H1 (cell line): ENCODE data around the gene PRCD. TPM values are rescaled to one million over a fixed set of nuclear protein-coding genes. Genes with fewer than 3 reads are reported as not detected.
A peak's percentile ranks its signal among the peaks of the same experiment; 100 is the strongest.

ENCODE experiments used
- CTCF ChIA-PET: fragments of 300-600 bp; sonication (Branson Sonifier 250); formaldehyde crosslinking; loops from one replicate; lab custom pipeline; 2021; ENCODE audit not compliant: partially characterized antibody; lab: Charles Lee
- POLR2A ChIA-PET: fragments of 300-600 bp; sonication (Branson Sonifier 250); formaldehyde crosslinking; loops from one replicate; lab custom pipeline; 2021; ENCODE audit warnings: inconsistent platforms; ENCODE audit not compliant: partially characterized antibody; lab: Charles Lee
- DNase-seq, 2 experiments: peaks; one replicate each; pipeline versions ENCODE4 v3.0.0 to v3.0.0-alpha.2; 2010 to 2022; ENCODE audit warnings: low spot score in 2 of 2, low read depth in 1 of 2, mixed read lengths in 1 of 2
- FAIRE-seq: peaks from 2 replicates; lab custom pipeline; 2011; peaks lifted over from hg19 to GRCh38; lab: Jason Lieb, UNC
- H2AFZ ChIP-seq: 2 replicates; pipeline ENCODE4 v1.8.1; 2012; ENCODE audit warnings: low read length, inconsistent platforms
- H2AK5ac ChIP-seq: 2 replicates; pipeline ENCODE4 v1.6.1; 2013; ENCODE audit warnings: low read depth, low read length
- H2BK120ac ChIP-seq: replicated peaks from 2 replicates; pipeline ENCODE3; 2013; ENCODE audit warnings: low read depth, low read length, inconsistent platforms
- H2BK12ac ChIP-seq: 2 replicates; pipeline ENCODE4 v1.6.1; 2013; ENCODE audit warnings: low read depth, low read length
- H2BK15ac ChIP-seq: 2 replicates; pipeline ENCODE4 v1.6.1; 2013; ENCODE audit warnings: low read length
- H2BK20ac ChIP-seq: 2 replicates; pipeline ENCODE4 v1.6.1; 2013; ENCODE audit warnings: low read length
- H2BK5ac ChIP-seq: 2 replicates; pipeline ENCODE4 v1.6.1; 2013; ENCODE audit warnings: low read depth, low read length
- H3K14ac ChIP-seq: 2 replicates; pipeline ENCODE4 v1.6.1; 2013; ENCODE audit warnings: inconsistent platforms; ENCODE audit not compliant: insufficient read length
- H3K18ac ChIP-seq: 2 replicates; pipeline ENCODE4 v1.6.1; 2013; ENCODE audit warnings: low read length; ENCODE audit errors: extremely low read depth
- H3K23ac ChIP-seq: 2 replicates; pipeline ENCODE4 v1.6.1; 2013; ENCODE audit warnings: inconsistent platforms; ENCODE audit not compliant: insufficient read length
- H3K23me2 ChIP-seq: 2 replicates; pipeline ENCODE4 v1.6.1; 2013; ENCODE audit warnings: low read depth, low read length
- H3K27ac ChIP-seq: 2 replicates; pipeline ENCODE4 v1.6.1; 2011; ENCODE audit warnings: low read depth, low read length, inconsistent platforms
- H3K27me3 ChIP-seq, 4 experiments: replicated peaks in 1 of 4; 1 replicate in 1 of 4; 2 replicates in 3 of 4; pipeline versions ENCODE4 v1.6.1 to v1.8.1; 2011 to 2013; ENCODE audit warnings: low read length in 3 of 4, mild to moderate bottlenecking in 3 of 4, inconsistent platforms in 2 of 4, mixed read lengths in 2 of 4, moderate library complexity in 1 of 4; ENCODE audit not compliant: control insufficient read depth in 3 of 4, insufficient read depth in 3 of 4; ENCODE audit errors: extremely low read depth in 1 of 4
- H3K36me3 ChIP-seq, 4 experiments: 2 replicates each; pipeline versions ENCODE4 v1.6.1 to v1.8.1; 2011 to 2013; ENCODE audit warnings: mild to moderate bottlenecking in 4 of 4, low read length in 3 of 4, moderate library complexity in 2 of 4, control low read depth in 1 of 4, inconsistent platforms in 1 of 4; ENCODE audit not compliant: insufficient read depth in 4 of 4, control insufficient read depth in 2 of 4
- H3K4ac ChIP-seq: replicated peaks from 2 replicates; pipeline ENCODE3; 2013; ENCODE audit warnings: low read length, low read depth, mixed read lengths, inconsistent platforms; ENCODE audit not compliant: insufficient read length
- H3K4me1 ChIP-seq, 4 experiments: replicated peaks in 1 of 4; 1 replicate in 1 of 4; 2 replicates in 3 of 4; pipeline versions ENCODE4 v1.6.1 to v1.8.1; 2011 to 2013; ENCODE audit warnings: low read length in 3 of 4, inconsistent platforms in 2 of 4, mixed read lengths in 1 of 4; ENCODE audit not compliant: insufficient read depth in 4 of 4, control insufficient read depth in 3 of 4
- H3K4me2 ChIP-seq, 2 experiments: 2 replicates each; pipeline versions ENCODE4 v1.6.1 to v1.8.1; 2011 to 2013; ENCODE audit warnings: low read depth in 2 of 2, low read length in 2 of 2, control low read depth in 1 of 2, inconsistent platforms in 1 of 2, mild to moderate bottlenecking in 1 of 2; ENCODE audit not compliant: insufficient read depth in 1 of 2
- H3K4me3 ChIP-seq, 4 experiments: fragments of 200-600, 300-600 bp in 1 of 4; sonication (generic), shearing (Covaris generic), sonication (Bioruptor Twin) in 1 of 4; 2 replicates each; pipeline versions ENCODE4 v1.5.1 to v1.8.1; 2011 to 2016; ENCODE audit warnings: low read length in 4 of 4, low read depth in 3 of 4, control low read depth in 2 of 4, inconsistent platforms in 2 of 4, mild to moderate bottlenecking in 2 of 4, mixed read lengths in 1 of 4, moderate library complexity in 1 of 4; ENCODE audit not compliant: insufficient read depth in 2 of 4; ENCODE audit errors: extremely low read depth in 1 of 4
- H3K56ac ChIP-seq: replicated peaks from 2 replicates; pipeline ENCODE3; 2013; ENCODE audit warnings: low read depth, mild to moderate bottlenecking, mixed read lengths, low read length, inconsistent platforms; ENCODE audit not compliant: insufficient read length
- H3K79me1 ChIP-seq: 2 replicates; pipeline ENCODE4 v1.6.1; 2013; ENCODE audit warnings: low read depth, low read length, control low read depth
- H3K79me2 ChIP-seq, 2 experiments: 2 replicates each; pipeline versions ENCODE4 v1.6.1 to v1.8.1; 2012 to 2013; ENCODE audit warnings: low read length in 2 of 2, mild to moderate bottlenecking in 2 of 2, inconsistent platforms in 1 of 2; ENCODE audit not compliant: insufficient read depth in 2 of 2, control insufficient read depth in 1 of 2
- H3K9ac ChIP-seq, 4 experiments: replicated peaks in 1 of 4; 1 replicate in 1 of 4; 2 replicates in 3 of 4; pipeline versions ENCODE4 v1.6.1 to v1.8.1; 2011 to 2013; ENCODE audit warnings: low read depth in 3 of 4, low read length in 3 of 4, control low read depth in 2 of 4, mild to moderate bottlenecking in 2 of 4, moderate library complexity in 2 of 4, inconsistent platforms in 1 of 4; ENCODE audit errors: extremely low read depth in 1 of 4
- H3K9me3 ChIP-seq, 2 experiments: 2 replicates each; pipeline versions ENCODE4 v1.6.1 to v1.8.1; 2012 to 2013; ENCODE audit warnings: mild to moderate bottlenecking in 2 of 2, moderate library complexity in 2 of 2, control low read depth in 1 of 2, inconsistent platforms in 1 of 2, low read depth in 1 of 2, low read length in 1 of 2, mixed read lengths in 1 of 2; ENCODE audit not compliant: insufficient read depth in 2 of 2
- H4K20me1 ChIP-seq, 2 experiments: replicated peaks in 1 of 2; 2 replicates each; pipeline versions ENCODE3 to v1.8.1; 2011 to 2013; ENCODE audit warnings: inconsistent platforms in 2 of 2, low read length in 2 of 2, mild to moderate bottlenecking in 1 of 2; ENCODE audit not compliant: insufficient read depth in 2 of 2, control insufficient read depth in 1 of 2
- H4K5ac ChIP-seq: 2 replicates; pipeline ENCODE4 v1.6.1; 2013; ENCODE audit warnings: low read length, low read depth, mixed read lengths, inconsistent platforms; ENCODE audit not compliant: insufficient read length
- H4K8ac ChIP-seq: 2 replicates; pipeline ENCODE4 v1.8.0; 2013; ENCODE audit warnings: mild to moderate bottlenecking, moderate library complexity, low read length, inconsistent platforms; ENCODE audit not compliant: insufficient read depth; ENCODE audit errors: extremely low read depth
- H4K91ac ChIP-seq: replicated peaks from 2 replicates; pipeline ENCODE3; 2013; ENCODE audit warnings: low read length, mixed read lengths, inconsistent platforms; ENCODE audit not compliant: insufficient read length
- BACH1 ChIP-seq: IDR thresholded peaks from 2 replicates; pipeline ENCODE4 v1.6.1; 2012; ENCODE audit warnings: low read length, improper control_type of control experiment
- JUN ChIP-seq: IDR thresholded peaks from 2 replicates; pipeline ENCODE4 v1.6.1; 2011; ENCODE audit warnings: low read depth, mild to moderate bottlenecking, improper control_type of control experiment, low read length
- JUND ChIP-seq: IDR thresholded peaks from 2 replicates; pipeline ENCODE4 v1.6.1; 2011; ENCODE audit warnings: mild to moderate bottlenecking, improper control_type of control experiment, low read length
- POLR2A ChIP-seq, 2 experiments: IDR thresholded peaks; 1 replicate in 1 of 2; 2 replicates in 1 of 2; pipeline ENCODE4 v1.6.1; 2011; ENCODE audit warnings: low read depth in 2 of 2, low read length in 2 of 2, mild to moderate bottlenecking in 2 of 2; ENCODE audit errors: control extremely low read depth in 1 of 2
- RBBP5 ChIP-seq: IDR thresholded peaks from 2 replicates; pipeline ENCODE4 v1.7.1; 2012; ENCODE audit warnings: low read depth, mild to moderate bottlenecking, inconsistent platforms, low read length, moderate library complexity, borderline replicate concordance
- WGBS, 2 experiments: shearing (Covaris generic) in 1 of 2; methylation state at CpG; one replicate each; pipeline versions ENCODE4 v1.1.6 to v1.1.7; 2013 to 2015; ENCODE audit warnings: low lambda C conversion rate in 2 of 2, mixed read lengths in 2 of 2, inconsistent platforms in 1 of 2, low coverage in 1 of 2, missing lambda C conversion rate in 1 of 2; ENCODE audit not compliant: insufficient replicate concordance in 2 of 2, insufficient coverage in 1 of 2, insufficient read length in 1 of 2; ENCODE audit errors: extremely low coverage in 1 of 2, missing lambda C conversion rate in 1 of 2; 5-methylcytosine and 5-hydroxymethylcytosine counted together
- polyA plus RNA-seq, 7 experiments: library from polyadenylated mRNA; depleted of rRNA in 3 of 7; stranded (reverse) in 5 of 7; unstranded in 2 of 7; fragments of >200 nt in 5 of 7; fragments of 200-250 nt in 2 of 7; gene quantifications; 1 replicate in 5 of 7; 2 replicates in 1 of 7; 4 replicates in 1 of 7; pipeline versions ENCODE4 v1.2.1 to v1.2.3, GENCODE V29; 2011 to 2013; ENCODE audit warnings: missing spikeins in 2 of 7, mixed read lengths in 2 of 7
- total RNA-seq: library from RNA; stranded (reverse); fragmentation: NEBNext Ultra II Directional; extraction: Animal tissue kit (Norgen Biotek cat#: 25700); gene quantifications from 2 replicates; pipeline ENCODE4 v1.2.1, GENCODE V29; 2021
- TF ChIP-seq, protein P1 (sequence below), 3 experiments: IDR thresholded peaks; 1 replicate in 2 of 3; 2 replicates in 1 of 3; pipeline versions ENCODE4 v1.5.1 to v1.6.1; 2011; ENCODE audit warnings: low read length in 3 of 3, mild to moderate bottlenecking in 3 of 3, inconsistent platforms in 2 of 3, low read depth in 1 of 3, moderate library complexity in 1 of 3; ENCODE audit not compliant: insufficient read depth in 1 of 3; ENCODE audit errors: control extremely low read depth in 1 of 3

Gene PRCD
- total and polyA plus RNA-seq, 2 of the 8 experiments (the other 6 are each of a cell fraction or from before 2014, with no cell fraction given) = 0.77 to 2.1 TPM

GRCh38 chr17:76540381-76541300 lies 797 bp downstream of the PRCD start:
- Histone ChIP-seq H3K4me1 (peaks cover 0 to 27% (median 16%) of the 10 kb centered on the region in 4 experiments; a peak in 6 of 7 replicates), H3K23me2 (peaks cover 11% of the 10 kb centered on the region), H2BK5ac (peak overlapping the region; percentile 74; the same call in 1 of the 2 replicates), H2AFZ (peak overlapping the region; percentile 65), H3K9me3 (no peaks in the 10 kb centered on the region), H2BK12ac (peak overlapping the region; percentile 89; the same call in 1 of the 2 replicates), H3K36me3 (no peaks in the 10 kb centered on the region), H2BK15ac (peak overlapping the region; percentile 61; the same call in 1 of the 2 replicates), H3K27ac (no peak overlapping the region), H3K79me2 (no peaks in the 10 kb centered on the region), H3K4me2 (peak overlapping the region; percentile 68 to 83), H3K18ac (peak overlapping the region; percentile 11), H2AK5ac (no peak overlapping the region; the same call in 1 of the 2 replicates), H4K5ac (peak overlapping the region; percentile 47), H3K14ac (no peak overlapping the region), H3K79me1 (no peaks in the 10 kb centered on the region), H3K4ac (peak overlapping the region; percentile 65), H4K20me1 (no peaks in the 10 kb centered on the region), H3K23ac (no peak overlapping the region), H3K4me3 (peak overlapping the region; percentile 12 to 50 (median 32); a peak in 7 of 8 replicates), H3K9ac (peak overlapping the region in 1 of 4 experiments; percentile 38; a peak in 2 of 7 replicates), H2BK120ac (peak overlapping the region; percentile 44), H4K91ac (peak overlapping the region; percentile 45), H4K8ac (no peak overlapping the region; the same call in 1 of the 2 replicates), H3K27me3 (peaks cover 8 to 42% (median 35%) of the 10 kb centered on the region in 4 experiments), H2BK20ac (peak overlapping the region; percentile 64; the same call in 1 of the 2 replicates), H3K56ac (no peak overlapping the region)
- POLR2A ChIA-PET = interaction anchor here (0.7 to 4.0 kb wide), 10 partner anchors 8 to 131 kb away, joined by 3 to 38 read pairs (median 4); partner anchors contain the start of gene RHBDF2
- 9% methylated on average over 25 of the region's 27 CpGs; no CpG with 5 or more reads in 1 of the 2 experiments for WGBS, 2 experiments
- DNase-seq (peak; percentile 88 to 92), FAIRE-seq (peak; percentile 95)
- CTCF ChIA-PET = interaction anchor here (0.7 to 15.6 kb wide), 16 partner anchors 11 to 153 kb away, joined by 3 to 260 read pairs (median 5); no protein-coding TSS in a partner anchor
- TF ChIP-seq BACH1 = no peak
- TF ChIP-seq, protein P1, sequence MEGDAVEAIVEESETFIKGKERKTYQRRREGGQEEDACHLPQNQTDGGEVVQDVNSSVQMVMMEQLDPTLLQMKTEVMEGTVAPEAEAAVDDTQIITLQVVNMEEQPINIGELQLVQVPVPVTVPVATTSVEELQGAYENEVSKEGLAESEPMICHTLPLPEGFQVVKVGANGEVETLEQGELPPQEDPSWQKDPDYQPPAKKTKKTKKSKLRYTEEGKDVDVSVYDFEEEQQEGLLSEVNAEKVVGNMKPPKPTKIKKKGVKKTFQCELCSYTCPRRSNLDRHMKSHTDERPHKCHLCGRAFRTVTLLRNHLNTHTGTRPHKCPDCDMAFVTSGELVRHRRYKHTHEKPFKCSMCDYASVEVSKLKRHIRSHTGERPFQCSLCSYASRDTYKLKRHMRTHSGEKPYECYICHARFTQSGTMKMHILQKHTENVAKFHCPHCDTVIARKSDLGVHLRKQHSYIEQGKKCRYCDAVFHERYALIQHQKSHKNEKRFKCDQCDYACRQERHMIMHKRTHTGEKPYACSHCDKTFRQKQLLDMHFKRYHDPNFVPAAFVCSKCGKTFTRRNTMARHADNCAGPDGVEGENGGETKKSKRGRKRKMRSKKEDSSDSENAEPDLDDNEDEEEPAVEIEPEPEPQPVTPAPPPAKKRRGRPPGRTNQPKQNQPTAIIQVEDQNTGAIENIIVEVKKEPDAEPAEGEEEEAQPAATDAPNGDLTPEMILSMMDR (IDR thresholded peaks at IDR 0.05; ENCODE audit: control extremely low read depth in 1 of 3, insufficient read depth in 1 of 3, low read depth in 1 of 3, low read length in 3 of 3) = peak in 1 of 3 experiments; percentile 28; a peak in 1 of 4 replicates
- no peak for TF ChIP-seq POLR2A (IDR thresholded peaks at IDR 0.05; ENCODE audit: control extremely low read depth in 1 of 2, low read depth in 2 of 2, low read length in 2 of 2)
- TF ChIP-seq JUN = peak; percentile 59; the same call in 1 of the 2 replicates
- TF ChIP-seq JUND = peak; percentile 90
- 0 out of 2 replicates have a peak, but pooled peaks have one; percentile 31 for TF ChIP-seq RBBP5
